Measurements from ENCODE around the gene LRP10. TPM values are rescaled to one million over a fixed set of nuclear protein-coding genes. Genes with fewer than 3 reads are reported as not detected.

Gene LRP10
- polyA plus RNA-seq, 1 experiment: 308 TPM

GRCh38 chr14:22883173-22883976, 11.8 kb downstream of the LRP10 start, which contains the start of gene REM2:
TSS of gene REM2 (plus strand) at chr14:22883222. CDS start at chr14:22883288, 66 bp downstream.
- POLR2A ChIA-PET: no interaction called here
- no peaks in the 10 kb centered on the region for H3K27me3 ChIP-seq (ENCODE audit: control insufficient read depth, insufficient read depth, low read length)
- peaks cover 9% of the 10 kb centered on the region for H3K36me3 ChIP-seq (ENCODE audit: control insufficient read depth, insufficient read depth, low read length)
- TF ChIP-seq, protein P1, sequence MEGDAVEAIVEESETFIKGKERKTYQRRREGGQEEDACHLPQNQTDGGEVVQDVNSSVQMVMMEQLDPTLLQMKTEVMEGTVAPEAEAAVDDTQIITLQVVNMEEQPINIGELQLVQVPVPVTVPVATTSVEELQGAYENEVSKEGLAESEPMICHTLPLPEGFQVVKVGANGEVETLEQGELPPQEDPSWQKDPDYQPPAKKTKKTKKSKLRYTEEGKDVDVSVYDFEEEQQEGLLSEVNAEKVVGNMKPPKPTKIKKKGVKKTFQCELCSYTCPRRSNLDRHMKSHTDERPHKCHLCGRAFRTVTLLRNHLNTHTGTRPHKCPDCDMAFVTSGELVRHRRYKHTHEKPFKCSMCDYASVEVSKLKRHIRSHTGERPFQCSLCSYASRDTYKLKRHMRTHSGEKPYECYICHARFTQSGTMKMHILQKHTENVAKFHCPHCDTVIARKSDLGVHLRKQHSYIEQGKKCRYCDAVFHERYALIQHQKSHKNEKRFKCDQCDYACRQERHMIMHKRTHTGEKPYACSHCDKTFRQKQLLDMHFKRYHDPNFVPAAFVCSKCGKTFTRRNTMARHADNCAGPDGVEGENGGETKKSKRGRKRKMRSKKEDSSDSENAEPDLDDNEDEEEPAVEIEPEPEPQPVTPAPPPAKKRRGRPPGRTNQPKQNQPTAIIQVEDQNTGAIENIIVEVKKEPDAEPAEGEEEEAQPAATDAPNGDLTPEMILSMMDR (IDR thresholded peaks at IDR 0.05; ENCODE audit: insufficient read depth, low read depth, low read length): no peak
- no peak within 1 kb of the TSS for H3K4me3 ChIP-seq (ENCODE audit: low read depth, low read length)
- CTCF ChIA-PET: interaction anchor here (0.7 to 6.9 kb wide), 7 partner anchors 10 to 327 kb away, joined by 3 to 76 read pairs (median 6); partner anchors contain the start of genes DAD1 and LRP10
- no peak for DNase-seq (ENCODE audit: low read depth)

- TF ChIP-seq, protein P1 (IDR thresholded peaks at IDR 0.05; ENCODE audit: insufficient read depth, low read depth, low read length): no peak
- POLR2A ChIA-PET: interaction anchor here (0.6 kb wide), 1 partner anchor 77 kb away, joined by 3 read pairs; no protein-coding TSS in a partner anchor
- H3K4me3 ChIP-seq (ENCODE audit: low read depth, low read length): no peak overlapping the region
- CTCF ChIA-PET: interaction anchor here (1.0 to 6.9 kb wide), 4 partner anchors 12 to 23 kb away, joined by 4 to 76 read pairs (median 14); partner anchors contain the start of gene LRP10
- no peaks in the 10 kb centered on the region for H3K27me3 ChIP-seq (ENCODE audit: control insufficient read depth, insufficient read depth, low read length)
- H3K36me3 ChIP-seq (ENCODE audit: control insufficient read depth, insufficient read depth, low read length): peaks cover 2% of the 10 kb centered on the region; the same call in 1 of the 2 replicates
- no peak for DNase-seq (ENCODE audit: low read depth)
Measured at GRCh38 chr14:22884076-22884737, 12.7 kb downstream of the LRP10 start.

DNA sequence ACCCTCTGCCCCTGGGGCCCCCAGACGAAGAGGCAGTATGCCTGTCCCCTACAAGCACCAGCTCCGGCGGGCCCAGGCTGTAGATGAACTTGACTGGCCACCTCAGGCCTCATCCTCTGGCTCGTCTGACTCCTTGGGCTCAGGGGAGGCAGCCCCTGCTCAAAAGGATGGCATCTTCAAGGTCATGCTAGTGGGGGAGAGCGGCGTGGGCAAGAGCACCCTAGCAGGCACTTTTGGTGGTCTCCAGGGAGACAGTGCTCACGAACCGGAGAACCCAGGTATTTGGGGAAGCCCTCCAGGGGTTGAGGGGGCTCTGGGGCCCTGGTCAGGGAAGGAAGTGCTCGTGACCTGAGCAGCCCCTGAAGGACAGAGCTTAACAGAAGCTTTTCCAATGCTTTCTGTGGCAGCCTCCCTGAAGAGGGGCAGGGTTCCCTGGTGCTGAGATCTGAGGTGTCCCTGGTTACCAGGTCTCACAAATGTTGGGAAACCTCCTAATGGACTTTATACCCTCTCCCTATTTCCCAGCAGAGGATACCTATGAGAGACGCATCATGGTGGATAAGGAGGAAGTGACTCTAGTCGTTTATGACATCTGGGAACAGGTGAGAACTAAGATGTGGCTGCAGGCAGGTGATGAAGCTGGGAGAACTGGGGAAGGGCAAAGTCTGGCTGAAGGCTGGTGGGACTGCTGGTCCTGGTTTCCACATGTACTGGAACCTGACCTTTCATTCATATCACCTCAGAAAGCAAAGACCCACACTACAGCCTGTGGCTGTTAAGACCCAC, 13.4 kb downstream of the LRP10 start:
- Histone ChIP-seq H3K4me3 (ENCODE audit: low read depth, low read length) (no peak overlapping the region), H3K36me3 (ENCODE audit: control insufficient read depth, insufficient read depth, low read length) (no peaks in the 10 kb centered on the region), H3K27me3 (ENCODE audit: control insufficient read depth, insufficient read depth, low read length) (no peaks in the 10 kb centered on the region)
- ChIA-PET POLR2A (interaction anchor here (0.6 kb wide), 1 partner anchor 12 kb away, joined by 5 read pairs; no protein-coding TSS in a partner anchor), CTCF (interaction anchor here (1.0 to 6.9 kb wide), 5 partner anchors 13 to 31 kb away, joined by 3 to 76 read pairs (median 6); partner anchors contain the start of gene LRP10)
- no peak for DNase-seq (ENCODE audit: low read depth)
- TF ChIP-seq, protein P1 (IDR thresholded peaks at IDR 0.05; ENCODE audit: insufficient read depth, low read depth, low read length): no peak

GRCh38 chr14:22885975-22886374, 14.4 kb downstream of the LRP10 start:
- Histone ChIP-seq H3K4me3 (ENCODE audit: low read depth, low read length) (no peak overlapping the region), H3K27me3 (ENCODE audit: control insufficient read depth, insufficient read depth, low read length) (no peaks in the 10 kb centered on the region), H3K36me3 (ENCODE audit: control insufficient read depth, insufficient read depth, low read length) (no peaks in the 10 kb centered on the region)
- ChIA-PET POLR2A (no interaction called here), CTCF (interaction anchor here (1.0 to 6.9 kb wide), 3 partner anchors 12 to 32 kb away, joined by 3 to 76 read pairs (median 34); partner anchors contain the start of gene LRP10)
- DNase-seq (ENCODE audit: low read depth): no peak
- TF ChIP-seq, protein P1 (IDR thresholded peaks at IDR 0.05; ENCODE audit: insufficient read depth, low read depth, low read length): no peak
